Midbrain (tissue), 1 donor: ENCODE measurements around the gene TMEM132D.

ENCODE experiments used
- DNase-seq: peaks from one replicate; lab custom pipeline; 2025; lab: John Stamatoyannopoulos, UW

Gene TMEM132D

DNA sequence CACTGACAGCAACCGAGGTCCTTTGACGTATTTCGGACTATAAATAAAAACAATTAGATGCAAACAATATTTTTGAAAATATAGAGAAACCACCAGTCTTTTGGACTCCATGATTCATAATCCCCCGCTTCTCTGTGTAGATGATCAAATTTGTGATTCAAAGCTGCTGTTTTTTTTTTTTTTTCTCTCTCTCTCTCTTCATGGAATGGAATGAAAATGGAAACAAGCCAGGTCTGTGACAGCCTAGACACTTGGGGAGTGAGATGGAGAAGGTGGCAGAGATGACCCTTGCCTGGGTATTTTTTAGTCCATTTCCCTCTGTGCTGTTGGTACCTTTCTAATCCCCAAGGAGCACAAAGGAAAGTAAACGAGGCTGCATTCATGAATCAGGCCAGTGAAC lies 802.0 kb downstream of the TMEM132D start:
- DNase-seq = no peak

DNA sequence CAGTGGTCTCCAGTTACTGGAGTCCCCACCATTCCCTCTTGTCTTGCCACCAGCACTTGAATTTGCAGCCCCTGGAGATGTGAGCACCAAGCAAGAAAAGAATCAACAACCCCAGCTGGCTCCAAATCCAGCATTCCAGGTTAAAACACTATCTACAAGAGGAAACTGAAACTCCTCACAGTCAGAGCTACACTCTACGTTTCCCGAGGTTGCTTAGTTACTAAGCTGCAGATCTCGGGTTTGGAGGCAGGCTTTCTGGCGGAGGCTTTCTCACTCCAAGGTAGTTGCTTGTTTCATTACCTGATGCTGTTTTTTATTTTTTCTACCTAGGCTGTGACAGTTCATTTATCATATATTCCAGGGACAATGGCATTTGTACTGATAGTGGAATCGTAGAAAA lies 802.4 kb downstream of the TMEM132D start:
- DNase-seq = peak; percentile 7

DNA sequence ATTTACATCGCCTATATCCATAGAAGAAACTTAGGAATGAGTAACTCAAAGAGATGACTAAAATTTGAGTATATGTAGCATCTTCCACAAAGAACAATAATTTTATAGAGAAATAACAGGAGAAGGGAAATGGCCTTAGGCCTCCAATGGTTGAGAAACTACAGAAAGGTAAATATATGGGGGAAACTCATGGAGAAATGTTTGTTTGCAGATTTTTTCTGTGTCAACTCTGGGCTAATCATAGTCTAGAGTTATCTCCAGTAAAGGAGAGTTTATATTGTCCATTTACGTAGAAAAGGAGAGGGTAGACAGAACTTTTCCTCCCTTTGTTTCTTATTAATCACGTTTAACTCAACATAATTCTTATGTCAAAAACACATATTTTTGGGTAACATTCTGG lies 806.4 kb downstream of the TMEM132D start:
- no peak for DNase-seq

DNA sequence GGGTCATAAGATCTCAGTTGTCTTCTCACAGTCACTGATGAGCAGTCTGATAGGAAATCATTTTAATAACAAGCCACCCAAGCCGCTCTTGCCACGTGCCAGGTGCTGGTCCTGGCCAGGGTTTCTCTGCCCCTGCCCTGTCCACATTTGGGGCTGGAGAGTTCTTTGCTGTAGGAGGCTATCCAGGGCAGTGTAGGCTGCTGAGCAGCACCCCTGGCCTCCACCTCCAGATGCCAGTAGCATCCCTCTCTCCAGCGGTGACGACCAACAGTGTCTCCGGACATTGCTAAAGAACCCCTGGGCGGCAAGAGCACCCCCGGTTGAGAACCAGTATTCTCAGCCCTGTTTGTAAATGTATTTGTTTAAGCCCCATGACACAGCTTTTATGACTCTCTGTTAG lies 806.9 kb downstream of the TMEM132D start:
- no peak for DNase-seq

DNA sequence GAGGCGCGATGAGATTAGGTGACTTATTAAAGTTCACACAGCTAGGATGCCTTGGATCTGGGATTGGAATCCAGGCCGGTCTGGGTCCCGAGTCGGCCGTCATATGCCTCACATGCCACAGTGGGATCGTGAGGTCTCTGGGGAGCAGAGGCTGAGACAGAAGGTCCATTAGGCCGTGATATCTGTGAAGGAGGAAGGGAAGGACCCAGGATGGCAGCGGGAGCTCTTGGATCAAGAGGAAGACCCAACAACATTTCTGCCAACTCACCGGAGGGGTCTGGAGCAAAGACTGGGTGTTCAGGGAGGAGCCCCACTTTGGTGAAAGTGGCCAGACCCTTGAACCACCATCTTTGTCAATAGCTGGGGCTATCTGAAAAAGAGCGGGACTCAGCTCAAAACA lies 807.6 kb downstream of the TMEM132D start:
- DNase-seq = no peak

DNA sequence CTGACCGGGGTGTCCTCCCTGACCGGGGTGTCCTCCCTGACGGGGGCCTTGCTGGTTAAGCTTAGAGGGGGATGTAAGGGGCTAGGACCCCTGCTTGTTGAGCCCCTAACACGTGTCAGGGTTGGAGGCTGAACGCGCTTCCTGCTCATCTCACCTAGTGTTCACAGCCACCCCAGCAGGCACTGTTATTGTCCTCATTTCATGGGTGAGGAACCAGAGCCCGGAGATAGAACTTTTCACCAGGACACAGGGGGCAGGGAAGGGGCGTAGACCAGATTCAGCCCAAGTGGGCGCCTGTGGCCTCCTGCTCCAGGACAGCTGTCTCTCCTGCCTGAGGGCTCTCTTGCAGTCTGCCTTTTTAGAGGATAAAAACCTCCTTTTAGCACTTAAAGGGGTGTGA lies 814.2 kb downstream of the TMEM132D start:
- no peak for DNase-seq

DNA sequence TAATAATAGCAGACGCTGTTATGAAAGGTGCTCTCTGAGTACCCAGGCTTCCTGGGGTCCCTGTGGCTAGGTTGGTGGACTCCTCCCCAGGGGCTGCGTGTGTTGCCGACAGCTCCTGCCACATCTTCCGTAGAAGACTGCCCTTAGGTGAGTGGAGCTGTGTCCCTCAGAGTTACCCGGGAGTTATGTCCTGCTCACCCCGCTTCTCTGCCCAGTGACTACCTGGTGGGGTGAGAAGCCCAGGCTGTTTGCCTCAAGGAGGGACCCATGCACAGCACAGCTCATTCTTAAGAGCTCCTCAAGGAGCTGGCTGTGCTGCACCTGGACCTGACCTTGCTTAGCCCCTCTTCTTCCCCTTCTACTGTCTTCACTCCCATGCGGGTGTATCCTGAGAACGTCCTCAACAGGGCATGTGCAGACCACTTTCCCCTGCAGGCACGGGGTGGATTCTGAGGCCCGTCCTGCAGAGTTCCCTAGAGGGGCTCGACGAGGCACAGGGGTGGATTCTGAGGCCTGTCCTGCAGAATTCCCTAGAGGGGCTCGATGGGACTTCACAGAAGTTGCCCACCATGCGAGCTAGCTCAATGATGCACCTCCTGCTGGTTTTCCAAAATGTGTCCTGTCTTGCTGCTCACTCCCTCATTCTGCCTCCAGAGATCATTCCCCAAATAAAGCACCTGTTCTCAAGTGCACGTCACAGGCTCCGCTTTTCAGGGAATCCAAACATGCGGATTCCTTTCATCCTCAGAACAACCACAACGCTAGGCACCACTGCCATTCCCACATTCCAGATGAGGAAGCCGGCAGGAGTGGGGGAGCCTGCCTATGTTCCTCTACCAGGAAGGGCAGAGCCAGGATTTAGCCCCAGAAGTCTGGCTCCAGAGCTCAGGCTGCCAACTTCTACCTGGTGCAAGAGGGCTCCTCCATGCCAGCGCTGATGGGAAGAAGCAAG lies 818.7 kb downstream of the TMEM132D start:
- DNase-seq = no peak

DNA sequence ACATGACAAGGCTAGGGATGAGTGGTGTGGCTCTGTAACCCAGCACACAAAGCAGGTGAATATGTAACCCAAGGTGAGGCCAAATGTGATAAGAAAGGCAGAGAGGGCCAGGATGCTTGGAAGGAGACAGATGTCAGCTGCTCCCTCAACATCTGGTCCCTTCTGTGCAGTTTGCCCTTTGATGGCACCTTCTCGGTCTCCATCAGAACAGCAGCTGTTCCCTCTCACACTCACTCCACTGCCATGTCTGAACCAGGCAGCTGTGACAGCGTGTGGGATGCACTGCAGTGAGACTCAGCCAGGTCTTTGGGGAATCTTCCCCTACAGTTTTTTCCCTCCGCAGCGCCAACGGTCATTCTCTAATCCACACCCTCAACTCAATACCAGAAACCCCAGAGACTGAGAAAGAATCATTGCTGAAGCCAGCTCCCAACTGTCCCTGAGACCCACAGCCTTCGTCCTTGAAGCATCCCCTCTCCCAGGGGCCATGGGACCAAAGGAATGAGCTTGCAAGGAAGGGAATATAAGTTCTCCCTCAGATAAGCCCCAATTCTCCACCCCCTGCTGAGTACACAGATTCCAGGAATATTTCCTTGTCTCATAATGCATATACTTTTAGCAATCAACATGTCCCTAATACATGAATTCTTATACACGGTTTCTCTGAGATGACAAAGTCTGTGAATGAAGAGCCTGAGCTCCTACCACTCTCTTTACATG lies 820.5 kb downstream of the TMEM132D start:
- no peak for DNase-seq

DNA sequence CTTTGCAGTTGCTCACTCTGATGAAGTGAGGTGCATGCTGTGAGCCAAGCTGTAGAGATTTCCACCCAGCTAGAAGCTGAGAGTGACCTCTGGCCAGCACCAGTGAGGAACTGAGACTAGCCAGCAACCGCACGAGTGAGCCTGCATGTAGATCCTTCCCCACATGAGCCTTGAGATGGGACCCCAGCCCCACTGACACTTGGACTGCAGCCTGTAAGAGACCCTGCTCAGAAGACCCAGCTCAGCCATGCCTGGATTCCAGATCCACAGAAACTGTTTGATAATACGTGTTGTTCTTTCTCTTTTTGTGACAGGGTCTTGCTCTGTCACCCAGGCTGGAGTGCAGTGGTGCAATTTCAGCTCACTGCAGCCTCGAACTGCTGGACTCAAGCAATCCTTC lies 821.4 kb downstream of the TMEM132D start:
- no peak for DNase-seq

DNA sequence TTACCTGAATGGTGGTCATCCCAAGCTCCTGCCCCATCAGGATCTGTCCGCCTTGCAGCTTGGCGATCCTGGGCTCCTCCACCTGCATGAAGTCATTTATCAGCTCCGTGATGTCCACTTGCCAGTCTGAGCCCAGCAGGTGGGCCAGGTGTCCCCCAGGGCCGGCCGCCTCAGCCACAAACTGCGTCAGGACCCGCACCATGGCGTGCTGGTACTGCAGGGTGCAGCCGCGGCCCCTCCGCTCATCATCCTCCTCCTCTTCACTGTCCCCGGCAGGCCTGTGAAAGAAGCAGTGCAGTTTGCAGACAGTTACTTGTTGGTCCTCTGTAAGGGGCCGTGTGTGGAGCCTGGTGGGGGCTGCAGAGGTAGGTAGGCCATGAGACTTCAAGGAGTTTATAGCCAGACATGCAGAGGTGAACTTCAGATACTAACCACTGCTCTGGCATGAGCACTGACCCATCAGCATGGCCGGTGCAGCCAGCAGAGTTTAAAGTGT lies 822.0 kb downstream of the TMEM132D start:
- no peak for DNase-seq

DNA sequence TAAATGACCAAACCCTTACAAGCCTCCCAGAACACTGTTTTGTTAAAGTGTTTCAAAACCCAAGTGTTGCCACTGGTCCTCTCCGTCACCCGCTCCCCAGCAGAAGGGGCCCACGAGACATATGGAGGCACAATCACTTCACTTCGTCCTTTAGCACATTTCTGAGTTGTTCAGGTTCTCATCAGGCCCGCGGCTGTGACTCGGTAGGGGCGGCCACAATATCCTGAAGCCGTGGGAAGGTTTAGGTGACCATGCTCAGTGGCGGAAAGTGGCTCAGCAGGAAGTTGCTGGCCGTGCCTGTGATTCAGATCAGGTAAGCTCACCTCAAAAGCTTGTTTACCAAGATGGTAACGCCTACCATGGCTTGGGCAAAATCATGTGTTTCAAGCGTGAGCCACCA lies 823.0 kb downstream of the TMEM132D start:
- no peak for DNase-seq

DNA sequence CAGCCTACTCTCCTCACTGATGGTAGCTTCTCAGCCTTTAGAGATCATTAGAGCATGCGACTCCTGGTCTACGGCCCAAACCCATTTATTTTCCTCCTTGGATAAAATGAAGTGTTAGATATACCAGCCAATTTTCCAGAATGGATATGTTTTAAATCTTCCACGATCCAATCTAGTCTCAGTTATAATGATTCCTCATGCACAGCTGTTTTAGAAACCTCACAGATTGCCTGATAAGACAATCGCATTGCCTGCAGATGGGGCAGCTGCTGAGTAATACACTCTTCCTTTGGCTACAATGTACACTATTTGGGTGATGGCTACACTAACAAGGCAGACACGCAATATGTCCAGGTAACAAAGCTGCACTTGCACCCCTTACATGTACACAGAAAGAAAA lies 823.4 kb downstream of the TMEM132D start:
- no peak for DNase-seq

DNA sequence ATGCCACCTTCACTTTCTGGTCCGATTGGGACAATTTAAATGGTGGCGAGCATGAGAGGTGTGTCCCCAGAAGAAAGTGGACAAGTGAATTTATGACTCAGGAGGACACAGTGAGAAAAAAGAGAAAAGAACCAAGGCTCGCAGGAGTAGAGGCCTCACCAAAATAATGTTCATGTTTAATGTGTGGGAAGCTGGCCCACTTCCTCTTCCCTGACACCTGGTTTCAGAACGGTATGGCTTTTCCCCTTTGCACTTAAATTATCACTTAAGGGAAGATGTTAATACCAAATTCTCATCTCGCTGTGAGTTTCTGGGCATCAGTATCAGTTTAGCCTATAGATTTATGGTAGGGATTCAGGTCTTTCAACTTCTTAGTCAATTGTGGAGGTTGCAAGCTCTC lies 824.1 kb downstream of the TMEM132D start:
- DNase-seq = no peak

DNA sequence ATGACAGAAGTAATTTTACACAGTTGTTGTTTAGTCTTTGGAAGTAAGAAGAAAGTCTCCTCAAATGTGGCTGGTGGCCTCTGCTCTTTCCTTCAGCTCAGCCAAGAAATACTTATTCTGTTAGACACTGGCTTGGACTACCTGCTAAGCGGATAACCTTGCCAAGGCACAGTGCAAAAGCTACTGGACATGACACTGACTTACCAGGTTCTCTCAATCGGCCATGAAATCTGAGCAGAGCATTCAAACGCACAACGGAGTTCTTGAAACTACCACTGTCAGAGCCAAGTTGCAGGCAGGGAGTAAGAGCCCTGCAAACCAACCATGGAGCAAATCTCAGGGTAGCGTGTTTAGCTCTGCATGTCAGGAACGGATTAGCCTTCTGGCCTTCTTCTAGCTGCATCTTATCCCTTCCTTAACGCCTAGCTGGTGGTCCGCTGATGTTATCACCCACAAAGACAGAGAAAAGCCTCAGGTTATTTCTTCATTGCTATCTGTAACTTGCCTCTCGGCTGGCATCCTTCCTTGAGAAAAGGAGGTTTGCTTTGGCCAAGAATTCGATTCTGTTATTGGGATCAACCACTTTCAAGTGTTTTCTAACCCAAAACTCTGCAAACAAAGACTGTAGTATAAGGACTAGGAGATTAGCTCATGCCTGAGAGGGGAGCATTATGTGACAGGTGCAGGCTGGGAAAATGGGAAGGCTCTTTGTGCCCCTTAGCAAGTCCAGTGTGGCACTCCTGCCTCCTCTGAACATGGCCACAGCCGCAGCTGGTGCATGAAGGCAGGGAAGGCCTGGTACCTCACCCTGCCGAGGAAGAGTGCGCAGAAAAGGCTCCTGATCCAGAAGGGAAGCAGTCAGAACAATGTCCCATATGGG lies 827.1 kb downstream of the TMEM132D start:
- DNase-seq = no peak

DNA sequence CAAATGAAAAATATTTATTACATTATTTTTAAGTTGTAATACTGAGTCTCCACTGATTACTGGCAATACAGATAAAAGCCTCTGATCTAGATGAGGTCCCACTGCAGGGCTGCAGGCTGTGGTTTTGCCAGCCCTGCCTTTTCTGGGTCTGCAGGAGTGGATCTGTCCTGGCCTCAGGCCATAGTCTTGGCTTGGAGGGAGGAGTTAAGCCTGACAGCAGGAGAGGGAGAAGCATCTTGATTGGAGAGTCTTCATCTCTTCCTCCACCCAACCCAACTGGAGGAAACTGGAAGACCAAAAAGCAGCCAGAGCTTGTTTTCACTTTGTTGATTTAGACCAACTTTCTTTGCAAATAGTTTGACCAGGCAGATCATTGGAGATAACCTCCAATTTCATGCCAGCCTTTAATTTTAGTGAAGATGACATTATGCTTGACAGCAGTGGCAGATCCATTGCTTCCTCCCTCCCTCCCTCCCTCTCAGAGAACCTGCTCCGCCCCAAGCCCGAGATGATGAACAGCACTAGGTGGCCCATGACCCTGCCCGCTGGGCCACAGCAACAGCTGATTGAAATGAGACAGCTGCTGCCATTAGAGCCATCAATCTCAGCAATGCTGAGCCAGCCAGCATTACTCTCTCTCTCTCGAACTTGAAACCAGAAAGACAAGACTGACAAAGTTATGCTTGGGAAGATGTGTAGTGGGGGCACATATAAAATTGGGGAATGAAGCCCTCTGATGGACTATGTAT lies 828.2 kb downstream of the TMEM132D start:
- no peak for DNase-seq

DNA sequence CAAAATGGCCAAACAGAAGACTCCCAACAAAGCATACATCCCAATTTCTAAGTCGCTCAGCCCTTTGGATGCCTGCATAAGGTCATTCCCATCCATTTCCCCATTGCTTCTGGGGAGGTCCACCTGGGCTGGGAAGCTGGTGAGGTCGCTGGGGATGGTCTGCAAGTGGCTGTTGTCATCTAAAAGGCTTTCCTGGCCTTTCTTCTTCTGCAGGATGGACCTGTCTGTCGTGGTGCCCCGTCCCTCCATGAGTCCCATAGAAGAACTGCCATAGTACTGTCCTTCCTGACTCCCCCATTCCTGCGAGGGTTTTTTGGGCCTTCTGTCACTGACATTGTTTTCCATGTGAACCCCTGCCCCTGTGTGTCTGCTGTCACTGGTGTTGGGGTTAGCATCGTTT lies 829.4 kb downstream of the TMEM132D start:
- no peak for DNase-seq

DNA sequence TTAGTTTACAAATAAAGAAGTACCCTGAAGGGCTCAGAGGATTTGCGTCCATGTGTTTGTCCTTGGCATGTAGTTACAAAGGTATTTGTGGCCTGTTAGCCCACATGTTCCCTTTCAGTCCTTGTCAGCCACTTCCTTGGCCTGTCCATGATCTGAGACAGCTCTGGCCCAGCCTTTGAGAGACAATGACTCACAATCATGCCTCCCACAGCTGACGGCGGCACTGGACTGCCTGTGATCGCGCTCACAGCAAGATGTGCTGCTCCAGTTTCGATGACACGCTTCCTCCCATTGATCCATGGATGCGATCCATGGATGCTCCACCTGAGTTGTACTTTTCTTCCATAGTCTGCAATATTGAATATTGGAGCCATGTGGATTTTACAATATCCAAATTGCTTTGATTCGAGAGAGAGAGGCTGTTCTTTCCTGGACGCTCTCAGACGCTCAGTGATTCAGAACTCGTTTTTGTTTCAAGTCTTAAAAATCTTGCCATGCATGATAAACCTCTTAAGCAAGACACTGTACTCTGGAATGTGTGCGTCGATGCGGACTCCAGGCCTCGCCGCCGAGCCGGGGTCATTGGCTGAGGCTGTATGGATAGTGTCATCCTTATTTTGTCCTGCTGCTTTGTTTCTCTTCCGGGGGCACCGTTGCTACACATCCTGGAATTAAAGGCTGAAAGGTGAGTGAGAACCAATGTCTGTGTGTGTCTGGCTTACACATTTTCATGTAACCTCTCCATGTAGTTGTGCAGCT lies 830.5 kb downstream of the TMEM132D start:
- no peak for DNase-seq

DNA sequence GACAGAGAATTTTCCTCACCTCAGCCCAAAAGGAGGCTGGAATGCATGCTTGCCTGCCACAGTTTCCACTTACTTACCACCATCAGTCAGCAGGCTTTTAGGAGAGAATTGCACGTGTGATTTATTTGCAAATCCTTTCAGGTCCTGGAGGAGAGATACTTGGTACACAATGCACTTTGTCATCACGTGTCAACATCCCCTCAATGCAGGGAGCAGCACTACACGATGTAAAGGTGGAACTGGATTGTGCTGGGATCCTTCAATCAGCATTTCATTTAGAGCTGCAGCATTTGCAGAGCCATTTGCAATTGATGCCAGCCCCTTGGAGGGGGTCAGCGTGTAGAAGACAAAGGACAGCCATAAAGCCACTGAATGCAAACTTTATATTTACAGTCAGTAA lies 832.5 kb downstream of the TMEM132D start:
- DNase-seq = no peak

DNA sequence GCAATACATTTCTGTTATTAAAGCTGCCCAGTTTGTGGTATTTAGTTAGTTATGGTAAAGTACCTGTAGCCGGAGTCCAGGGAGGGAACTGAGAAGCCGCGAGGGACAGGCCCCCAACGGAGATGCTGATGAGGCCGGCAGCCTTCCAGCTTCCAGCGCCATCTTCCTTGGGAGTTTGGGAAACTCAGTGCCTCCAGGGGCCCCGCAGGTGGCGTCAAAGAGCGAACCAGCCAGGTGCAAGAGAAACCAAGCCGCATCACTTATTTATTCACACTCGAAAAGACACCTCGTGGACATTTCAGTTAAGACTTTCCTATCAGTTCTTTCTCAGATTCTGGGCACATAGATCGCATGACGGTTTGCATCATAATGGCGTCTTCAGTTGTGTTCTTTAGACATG lies 833.9 kb downstream of the TMEM132D start:
- no peak for DNase-seq

DNA sequence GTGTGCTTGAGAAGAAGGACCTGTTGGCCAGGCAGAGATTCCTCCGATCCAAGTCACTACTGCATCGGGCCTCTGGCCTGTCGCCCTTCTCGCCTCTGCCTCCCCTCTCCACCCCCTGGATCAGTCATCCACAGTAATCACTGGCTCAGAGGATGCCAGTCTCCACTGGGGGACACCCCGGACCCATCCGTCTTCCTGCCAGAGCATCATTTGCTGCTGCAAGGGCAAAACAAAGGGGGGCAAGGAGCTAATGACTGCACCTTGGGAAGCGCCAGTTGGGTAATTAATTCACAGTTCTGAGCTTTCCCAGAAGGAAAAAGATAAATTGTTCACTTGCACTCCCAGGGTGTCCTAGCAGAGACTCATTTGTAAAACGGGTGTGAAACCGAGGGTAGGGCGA lies 835.1 kb downstream of the TMEM132D start:
- DNase-seq = no peak

DNA sequence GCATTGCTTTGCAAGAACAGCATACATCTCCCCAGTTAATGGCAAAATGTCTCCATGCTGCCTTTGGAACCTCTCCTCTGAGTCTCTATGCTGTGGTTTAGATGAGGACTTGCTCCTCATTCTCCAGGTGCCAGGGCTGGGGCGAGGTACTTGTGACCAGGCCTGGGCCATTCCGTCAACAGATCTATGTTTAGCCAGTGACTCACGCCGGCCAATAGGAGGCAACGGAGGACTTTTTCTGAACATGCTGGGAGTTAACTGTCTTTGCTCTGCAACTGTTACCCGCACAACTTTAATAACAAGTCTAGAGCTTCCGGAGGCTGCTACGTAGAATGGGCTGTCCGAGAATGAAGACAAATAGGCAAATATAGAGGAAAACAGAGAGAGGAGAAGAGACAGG lies 836.3 kb downstream of the TMEM132D start:
- DNase-seq = no peak
